Gastroesophageal sphincter (tissue), 3 donors: ENCODE results near the gene TDP1.

Experiments used
- CTCF ChIP-seq, 4 experiments: fragments of 200-600 bp in 2 of 4; fragments of 450-650 bp in 2 of 4; sonication (generic) in 1 of 4; IDR thresholded peaks; one replicate each; pipeline ENCODE4 v1.5.1; 2017 to 2019; ENCODE audit warnings: antibody characterized with exemption in 4 of 4, mild to moderate bottlenecking in 2 of 4, moderate library complexity in 2 of 4
- EP300 ChIP-seq: sonication (generic); formaldehyde crosslinking; IDR thresholded peaks from one replicate; pipeline ENCODE4 v1.6.1; 2017; ENCODE audit warnings: antibody characterized with exemption, mild to moderate bottlenecking
- POLR2AphosphoS5 ChIP-seq: sonication (generic); formaldehyde crosslinking; IDR thresholded peaks from one replicate; pipeline ENCODE4 v1.6.1; 2017; ENCODE audit warnings: antibody characterized with exemption

GRCh38 chr14:89992273-89992672, 36.5 kb downstream of the TDP1 start:
- TF ChIP-seq EP300 (no peak), CTCF (IDR thresholded peaks at IDR 0.05) (no peak), POLR2AphosphoS5 (no peak)
